ENCODE data around the gene HID1. TPM values are rescaled to one million over a fixed set of nuclear protein-coding genes. Genes with fewer than 3 reads are reported as not detected.

Gene HID1
- total RNA-seq, 6 experiments from 2014 or later, result 0.40 to 0.96 (median 0.56) TPM

- H3K27ac Mint-ChIP-seq, result peak overlapping the region; percentile 73; the same call in 1 of the 2 replicates
- peaks cover 15% of the 10 kb centered on the region for H3K27me3 Mint-ChIP-seq (ENCODE audit: insufficient read depth)
- H3K4me1 Mint-ChIP-seq (ENCODE audit: low read depth), result peaks cover 15% of the 10 kb centered on the region
- no peaks in the 10 kb centered on the region for H3K36me3 Mint-ChIP-seq (ENCODE audit: low read depth)
- H3K4me3 Mint-ChIP-seq, result no peak overlapping the region; the same call in 1 of the 2 replicates
- DNase-seq, result peak; percentile 40
- H3K9me3 Mint-ChIP-seq, result no peaks in the 10 kb centered on the region
- TF ChIP-seq, protein P1, sequence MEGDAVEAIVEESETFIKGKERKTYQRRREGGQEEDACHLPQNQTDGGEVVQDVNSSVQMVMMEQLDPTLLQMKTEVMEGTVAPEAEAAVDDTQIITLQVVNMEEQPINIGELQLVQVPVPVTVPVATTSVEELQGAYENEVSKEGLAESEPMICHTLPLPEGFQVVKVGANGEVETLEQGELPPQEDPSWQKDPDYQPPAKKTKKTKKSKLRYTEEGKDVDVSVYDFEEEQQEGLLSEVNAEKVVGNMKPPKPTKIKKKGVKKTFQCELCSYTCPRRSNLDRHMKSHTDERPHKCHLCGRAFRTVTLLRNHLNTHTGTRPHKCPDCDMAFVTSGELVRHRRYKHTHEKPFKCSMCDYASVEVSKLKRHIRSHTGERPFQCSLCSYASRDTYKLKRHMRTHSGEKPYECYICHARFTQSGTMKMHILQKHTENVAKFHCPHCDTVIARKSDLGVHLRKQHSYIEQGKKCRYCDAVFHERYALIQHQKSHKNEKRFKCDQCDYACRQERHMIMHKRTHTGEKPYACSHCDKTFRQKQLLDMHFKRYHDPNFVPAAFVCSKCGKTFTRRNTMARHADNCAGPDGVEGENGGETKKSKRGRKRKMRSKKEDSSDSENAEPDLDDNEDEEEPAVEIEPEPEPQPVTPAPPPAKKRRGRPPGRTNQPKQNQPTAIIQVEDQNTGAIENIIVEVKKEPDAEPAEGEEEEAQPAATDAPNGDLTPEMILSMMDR (IDR thresholded peaks at IDR 0.05), result no peak
These were observed 12.6 kb downstream of the HID1 start for GRCh38 chr17:74959826-74960515.

- Mint-ChIP-seq H3K27ac (no peak overlapping the region), H3K9me3 (no peaks in the 10 kb centered on the region), H3K4me3 (no peak overlapping the region), H3K36me3 (ENCODE audit: low read depth) (no peaks in the 10 kb centered on the region), H3K4me1 (ENCODE audit: low read depth) (peaks cover 15% of the 10 kb centered on the region), H3K27me3 (ENCODE audit: insufficient read depth) (peaks cover 15% of the 10 kb centered on the region)
- TF ChIP-seq, protein P1 (IDR thresholded peaks at IDR 0.05), result peak; percentile 97
- DNase-seq, result peak; percentile 38
These were observed 14.4 kb downstream of the HID1 start for GRCh38 chr17:74957935-74958740.

GRCh38 chr17:74956093-74956492, 16.5 kb downstream of the HID1 start:
- H3K4me3 Mint-ChIP-seq, result no peak overlapping the region
- peaks cover 14% of the 10 kb centered on the region for H3K4me1 Mint-ChIP-seq (ENCODE audit: low read depth)
- H3K9me3 Mint-ChIP-seq, result no peaks in the 10 kb centered on the region
- no peak overlapping the region for H3K27ac Mint-ChIP-seq
- peaks cover 18% of the 10 kb centered on the region for H3K27me3 Mint-ChIP-seq (ENCODE audit: insufficient read depth)
- TF ChIP-seq, protein P1 (IDR thresholded peaks at IDR 0.05), result no peak
- DNase-seq, result no peak
- H3K36me3 Mint-ChIP-seq (ENCODE audit: low read depth), result no peaks in the 10 kb centered on the region

DNA sequence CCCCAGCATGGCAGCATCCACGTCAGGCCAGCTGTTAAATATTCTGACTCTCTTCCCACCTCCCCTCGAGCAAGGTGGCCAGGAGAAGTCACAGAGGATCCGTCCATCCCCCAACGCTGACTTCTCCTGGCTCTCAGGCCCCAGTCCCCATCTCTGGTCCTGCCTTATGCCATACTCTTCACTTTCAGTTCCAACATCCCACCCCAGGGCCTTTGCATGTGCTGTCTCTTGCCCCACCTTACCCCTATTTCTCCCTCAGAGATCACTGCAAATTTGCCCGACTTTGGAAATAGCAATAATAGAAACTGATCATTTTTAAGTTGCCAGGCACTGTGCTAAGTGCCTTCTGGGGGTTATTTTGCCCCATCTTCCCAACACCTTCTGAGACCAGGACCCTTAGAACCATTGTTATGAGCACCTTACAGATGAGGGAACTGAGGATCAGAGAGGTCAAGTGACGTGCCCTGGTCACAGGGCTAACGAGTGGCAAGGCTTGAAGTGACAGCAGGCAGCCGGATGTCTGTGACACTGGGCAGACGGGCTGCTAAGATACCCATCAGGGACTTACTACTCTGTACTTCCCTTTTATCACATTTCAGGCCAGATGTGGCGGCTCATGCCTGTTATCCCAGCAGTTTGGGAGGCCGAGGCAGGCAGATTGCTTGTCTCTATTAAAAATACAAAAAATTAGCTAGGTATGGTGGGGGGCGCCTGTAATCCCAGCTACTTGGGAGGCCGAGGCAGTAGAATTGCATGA, 17.7 kb downstream of the HID1 start:
- H3K4me3 Mint-ChIP-seq, result no peak overlapping the region
- H3K27me3 Mint-ChIP-seq (ENCODE audit: insufficient read depth), result peaks cover 23% of the 10 kb centered on the region
- TF ChIP-seq, protein P1 (IDR thresholded peaks at IDR 0.05), result no peak
- H3K9me3 Mint-ChIP-seq, result no peaks in the 10 kb centered on the region
- DNase-seq, result no peak
- H3K36me3 Mint-ChIP-seq (ENCODE audit: low read depth), result no peaks in the 10 kb centered on the region
- H3K4me1 Mint-ChIP-seq (ENCODE audit: low read depth), result peaks cover 1% of the 10 kb centered on the region
- no peak overlapping the region for H3K27ac Mint-ChIP-seq

DNA sequence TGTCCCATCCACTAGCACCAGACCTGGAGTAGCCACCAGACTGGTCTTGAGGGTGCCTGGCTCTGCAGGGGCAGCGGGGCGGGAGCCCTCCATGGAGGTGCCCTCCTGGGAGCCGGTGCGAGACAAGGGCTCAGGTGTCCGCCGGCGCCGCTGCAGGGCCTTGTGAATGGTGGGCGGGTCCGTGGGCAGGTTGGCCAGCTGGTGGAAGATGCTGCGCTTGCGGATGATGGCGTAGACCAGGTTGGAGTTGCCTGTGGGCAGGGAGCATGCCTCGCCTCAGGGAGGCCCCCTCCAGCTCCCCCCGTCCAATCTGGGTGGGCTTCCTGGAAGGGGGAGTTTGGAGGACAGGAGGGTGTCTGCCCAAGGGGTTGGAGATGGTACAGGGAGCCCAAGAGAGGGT, 18.4 kb downstream of the HID1 start:
- H3K9me3 Mint-ChIP-seq, result no peaks in the 10 kb centered on the region
- H3K27me3 Mint-ChIP-seq (ENCODE audit: insufficient read depth), result peaks cover 26% of the 10 kb centered on the region
- TF ChIP-seq, protein P1 (IDR thresholded peaks at IDR 0.05), result no peak
- no peak overlapping the region for H3K27ac Mint-ChIP-seq
- DNase-seq, result no peak
- H3K4me1 Mint-ChIP-seq (ENCODE audit: low read depth), result no peaks in the 10 kb centered on the region
- no peak overlapping the region for H3K4me3 Mint-ChIP-seq
- H3K36me3 Mint-ChIP-seq (ENCODE audit: low read depth), result no peaks in the 10 kb centered on the region
